Subcutaneous adipose tissue (tissue), 4 donors: ENCODE measurements around the gene SLC30A1. TPM values are rescaled to one million over a fixed set of nuclear protein-coding genes. Genes with fewer than 3 reads are reported as not detected.

Experiments
- total RNA-seq, 4 donors: library from RNA; depleted of rRNA; stranded (reverse); fragments of >200 nt; gene quantifications; one replicate each; pipeline ENCODE4 v1.1.0, GENCODE V29; 2016
- TF ChIP-seq, protein P1 (sequence below): fragments of 450-650 bp; IDR thresholded peaks from one replicate; pipeline ENCODE4 v1.5.1; 2016; ENCODE audit warnings: low read depth, mild to moderate bottlenecking, control low read depth, antibody characterized with exemption, moderate library complexity

Gene SLC30A1
- total RNA-seq, 4 donors from 2014 or later = 17.1 to 43.7 (median 26.6) TPM

DNA sequence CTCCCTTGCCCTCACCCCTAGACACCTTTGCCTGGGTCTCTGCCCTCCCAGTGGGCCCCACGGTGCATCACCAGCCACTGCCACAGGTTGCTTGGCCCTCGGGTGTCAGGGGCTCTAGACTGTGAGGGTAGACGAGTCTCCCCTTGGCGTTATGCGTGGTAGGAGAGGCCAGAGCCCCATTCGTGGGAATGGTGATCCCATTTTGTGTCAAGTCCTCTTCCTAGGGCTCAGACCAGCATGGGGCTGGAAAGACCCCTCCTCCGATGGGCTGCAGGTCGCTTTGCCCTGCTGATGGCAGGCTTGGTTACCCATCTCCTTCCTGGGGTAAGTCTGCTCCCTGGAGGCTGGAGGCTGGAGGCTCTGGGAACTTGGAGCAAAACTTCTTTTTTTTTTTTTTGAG is 42.4 kb downstream of the SLC30A1 start:
- TF ChIP-seq, protein P1, sequence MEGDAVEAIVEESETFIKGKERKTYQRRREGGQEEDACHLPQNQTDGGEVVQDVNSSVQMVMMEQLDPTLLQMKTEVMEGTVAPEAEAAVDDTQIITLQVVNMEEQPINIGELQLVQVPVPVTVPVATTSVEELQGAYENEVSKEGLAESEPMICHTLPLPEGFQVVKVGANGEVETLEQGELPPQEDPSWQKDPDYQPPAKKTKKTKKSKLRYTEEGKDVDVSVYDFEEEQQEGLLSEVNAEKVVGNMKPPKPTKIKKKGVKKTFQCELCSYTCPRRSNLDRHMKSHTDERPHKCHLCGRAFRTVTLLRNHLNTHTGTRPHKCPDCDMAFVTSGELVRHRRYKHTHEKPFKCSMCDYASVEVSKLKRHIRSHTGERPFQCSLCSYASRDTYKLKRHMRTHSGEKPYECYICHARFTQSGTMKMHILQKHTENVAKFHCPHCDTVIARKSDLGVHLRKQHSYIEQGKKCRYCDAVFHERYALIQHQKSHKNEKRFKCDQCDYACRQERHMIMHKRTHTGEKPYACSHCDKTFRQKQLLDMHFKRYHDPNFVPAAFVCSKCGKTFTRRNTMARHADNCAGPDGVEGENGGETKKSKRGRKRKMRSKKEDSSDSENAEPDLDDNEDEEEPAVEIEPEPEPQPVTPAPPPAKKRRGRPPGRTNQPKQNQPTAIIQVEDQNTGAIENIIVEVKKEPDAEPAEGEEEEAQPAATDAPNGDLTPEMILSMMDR = no peak

DNA sequence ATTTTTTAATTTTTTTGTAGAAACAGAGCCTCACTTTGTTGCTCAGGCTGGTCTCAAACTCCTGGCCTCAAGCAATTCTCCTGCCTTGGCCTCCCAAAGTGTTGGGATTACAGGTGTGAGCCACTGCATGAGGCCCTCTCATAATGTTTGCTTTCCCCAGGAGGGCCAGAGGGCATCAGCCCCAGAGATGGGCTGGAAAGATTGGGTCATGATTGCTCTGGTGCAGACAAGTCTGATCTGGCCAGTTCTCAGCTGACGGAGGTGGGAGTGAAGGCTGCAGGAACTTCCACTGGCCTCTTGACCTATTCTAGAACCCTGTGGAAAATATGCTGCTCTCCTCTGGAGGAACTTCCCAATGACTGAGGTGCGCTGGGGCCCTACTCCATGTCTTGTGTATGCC is 43.6 kb downstream of the SLC30A1 start:
- TF ChIP-seq, protein P1 = no peak

DNA sequence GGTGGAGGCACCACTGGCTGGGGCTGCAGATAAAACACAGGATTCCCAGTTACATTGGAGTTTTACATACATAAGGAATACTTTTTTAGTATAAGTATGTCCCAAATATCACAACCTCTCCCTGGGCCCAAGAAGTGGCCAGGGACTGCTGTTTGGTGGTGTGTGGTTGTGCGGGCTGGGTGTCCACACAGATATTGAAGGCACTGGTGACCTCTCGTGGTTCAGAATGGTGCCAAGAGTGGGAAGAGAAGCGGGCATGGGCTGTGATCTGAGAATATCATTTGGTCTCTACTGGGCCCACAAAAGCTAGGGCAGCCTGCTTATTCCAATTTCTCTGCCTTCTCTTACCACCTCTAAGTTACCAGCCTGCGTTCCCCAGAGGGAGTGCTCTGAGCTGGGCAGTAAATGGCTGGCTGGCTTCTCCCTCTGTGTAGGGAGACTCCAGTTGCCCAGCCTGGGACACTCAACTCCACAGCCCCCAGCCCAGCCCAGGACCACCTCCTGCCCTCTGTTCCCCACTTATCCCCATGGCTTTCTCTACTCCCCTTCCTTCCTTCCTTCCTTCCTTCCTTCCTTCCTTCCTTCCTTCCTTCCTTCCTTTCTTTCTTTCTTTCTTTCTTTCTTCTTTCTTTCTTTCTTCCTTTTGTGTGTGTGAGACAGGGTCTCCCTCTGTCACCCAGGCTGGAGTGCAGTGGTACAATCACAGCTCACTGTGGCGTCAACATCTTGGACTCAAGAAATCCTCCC is 44.2 kb downstream of the SLC30A1 start:
- TF ChIP-seq, protein P1 = no peak

DNA sequence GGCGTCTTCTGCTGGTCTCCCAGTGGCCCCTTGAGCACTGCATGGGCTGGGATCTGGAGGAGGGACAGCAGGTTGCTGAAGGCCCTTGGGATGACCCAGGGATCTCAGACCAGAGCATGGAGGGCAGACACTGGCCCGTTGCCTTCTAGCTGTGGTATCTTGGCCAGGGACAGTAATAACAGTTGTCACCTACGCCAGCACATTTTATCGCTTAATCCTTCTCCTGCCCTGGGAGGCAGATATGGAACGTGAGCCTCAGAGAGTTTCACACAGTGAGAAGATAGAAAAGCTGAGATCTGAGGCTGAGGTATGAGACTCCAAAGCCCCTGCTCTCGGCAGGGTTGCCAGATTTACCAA is 46.9 kb downstream of the SLC30A1 start:
- TF ChIP-seq, protein P1 = no peak

DNA sequence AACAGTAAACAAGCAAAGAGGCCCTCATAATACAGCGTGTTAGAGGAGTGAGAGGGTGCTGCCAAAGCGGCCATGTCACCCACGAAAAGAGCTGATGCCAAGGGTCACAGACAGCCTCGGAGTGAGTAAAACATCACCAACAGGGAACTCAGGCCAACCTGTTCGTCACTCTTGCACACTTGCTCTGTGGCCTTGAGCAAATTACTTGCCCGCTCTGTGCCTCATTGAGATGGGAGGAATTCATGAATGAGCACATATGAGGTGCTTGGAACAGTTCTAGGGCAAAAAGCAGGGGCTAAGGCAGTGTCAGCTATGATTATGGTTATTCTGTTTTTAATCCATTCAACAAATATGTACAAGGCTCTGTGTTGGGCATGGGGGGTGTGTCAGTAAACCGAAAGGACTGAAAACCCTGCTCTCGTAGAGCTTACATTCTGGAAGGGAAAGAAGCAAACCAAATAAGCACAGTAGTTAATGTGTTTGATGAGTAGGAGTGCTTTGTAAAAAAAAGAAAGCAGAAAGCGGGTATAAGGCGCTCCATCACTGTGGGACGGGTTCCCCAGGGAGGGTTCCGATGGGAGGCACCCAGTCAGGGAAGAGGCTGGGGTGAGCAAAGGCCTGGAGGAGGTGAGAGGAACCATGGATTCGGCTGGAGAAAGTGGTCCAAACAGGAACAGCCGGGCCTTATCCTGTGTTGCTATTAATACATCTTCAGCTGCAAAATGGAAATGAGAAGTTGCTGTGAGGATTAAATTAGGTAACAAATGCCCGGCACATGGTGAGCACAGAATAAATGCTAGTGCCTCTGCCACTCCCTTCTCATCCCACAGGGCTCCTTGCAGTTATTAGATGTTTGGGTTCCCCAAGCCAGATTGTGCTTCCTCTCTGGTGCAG is 47.5 kb downstream of the SLC30A1 start:
- TF ChIP-seq, protein P1 = no peak

DNA sequence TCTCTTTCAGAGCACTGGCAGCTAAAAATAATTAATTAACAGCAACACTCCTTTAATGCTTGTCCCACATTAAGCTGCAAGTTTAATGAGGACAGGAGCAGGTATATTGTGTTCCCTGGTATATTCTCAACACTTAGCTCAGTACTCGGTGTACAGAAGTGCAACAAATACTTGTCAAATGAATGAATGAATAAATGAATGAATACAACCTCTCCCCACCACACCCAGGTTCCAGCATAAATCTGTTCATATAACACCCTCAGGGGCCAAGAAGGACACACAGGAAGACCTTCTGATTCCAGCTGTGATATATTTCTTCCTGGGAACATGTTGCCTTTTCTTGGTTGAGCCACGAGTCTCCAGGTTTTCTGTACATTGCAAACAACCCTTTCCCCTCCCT is 48.9 kb downstream of the SLC30A1 start:
- TF ChIP-seq, protein P1 = no peak

DNA sequence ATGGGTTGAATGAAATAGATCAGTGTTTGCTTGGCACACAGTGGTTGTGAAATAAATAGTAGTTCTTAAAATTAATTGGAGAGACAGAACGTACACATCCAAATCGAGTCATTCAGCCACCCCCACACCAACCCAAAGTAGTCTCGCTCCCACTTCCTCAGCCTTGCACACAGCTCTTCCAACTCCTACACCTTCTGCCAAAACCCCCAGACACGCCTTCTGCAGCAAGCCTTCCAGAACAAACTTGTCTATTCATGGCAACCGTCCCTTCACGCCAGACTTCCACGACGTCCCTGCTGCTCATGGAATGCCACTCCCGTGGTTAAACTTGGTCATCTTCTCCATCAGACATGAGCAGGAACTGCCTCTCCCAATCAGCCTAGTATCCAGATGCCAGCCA is 49.5 kb downstream of the SLC30A1 start:
- TF ChIP-seq, protein P1 = no peak
